G401.6 (cell line): ENCODE measurements around the gene GLI3.

Experiments used
- FAIRE-seq: peaks from 2 replicates; lab custom pipeline; 2012; peaks lifted over from hg19 to GRCh38; lab: Jason Lieb, UNC

GLI3 gene

DNA sequence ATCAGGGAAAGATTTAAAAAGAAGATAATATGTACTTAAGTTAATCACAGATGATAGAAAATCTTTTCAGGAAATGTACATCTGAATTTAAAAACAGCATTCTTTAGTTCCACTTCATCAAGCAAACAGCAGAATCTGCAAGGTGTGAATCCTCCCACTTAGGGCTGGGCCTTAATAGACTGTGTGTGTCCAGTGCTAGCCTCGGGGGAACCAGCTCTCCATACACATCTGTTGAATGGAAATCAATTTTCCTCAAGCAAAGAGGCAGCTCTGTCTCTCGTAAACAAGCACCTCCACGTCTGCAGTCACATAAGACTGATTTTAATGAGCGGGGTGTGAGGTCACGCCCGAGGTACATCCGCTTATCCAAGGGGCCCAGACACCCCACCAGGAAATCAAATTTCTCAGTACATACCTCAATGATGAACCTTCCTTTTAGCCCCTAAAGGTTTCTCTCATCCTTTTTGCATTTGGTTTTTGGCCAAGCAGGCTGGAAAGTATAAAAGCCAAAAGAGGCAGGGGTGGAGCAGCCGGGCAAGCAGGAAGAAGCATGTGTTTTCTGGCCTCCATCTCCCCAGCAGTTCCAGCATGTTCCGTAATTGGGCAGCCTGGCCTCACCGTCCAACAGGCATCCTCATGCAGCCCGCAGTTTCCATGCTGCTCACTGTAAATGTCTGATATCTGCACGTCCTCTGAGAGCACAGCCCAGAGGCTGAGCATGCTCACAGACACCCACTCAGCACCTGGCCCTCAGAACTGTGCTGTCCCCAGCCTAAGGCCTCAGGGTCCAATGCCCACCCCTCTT, 131.3 kb downstream of the GLI3 start:
- FAIRE-seq: no peak

DNA sequence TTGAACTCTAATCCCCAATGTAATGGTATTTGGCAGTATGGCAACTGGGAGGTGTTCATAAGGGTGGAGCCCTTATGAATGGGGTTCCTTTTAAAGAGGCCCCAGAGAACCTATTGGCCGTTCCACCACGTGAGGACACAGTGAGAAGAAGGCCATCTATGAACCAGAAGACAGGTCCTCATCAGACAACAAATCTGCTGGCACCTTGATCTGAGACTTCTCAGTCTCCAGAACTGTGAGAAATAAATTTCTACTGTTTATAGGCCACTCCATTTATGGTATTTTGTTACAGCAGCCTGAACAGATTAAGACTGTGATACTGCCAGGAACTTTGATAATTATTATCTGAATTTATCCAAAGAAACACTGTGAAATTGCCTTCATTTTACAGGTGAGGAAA, 132.3 kb downstream of the GLI3 start:
- FAIRE-seq: no peak

DNA sequence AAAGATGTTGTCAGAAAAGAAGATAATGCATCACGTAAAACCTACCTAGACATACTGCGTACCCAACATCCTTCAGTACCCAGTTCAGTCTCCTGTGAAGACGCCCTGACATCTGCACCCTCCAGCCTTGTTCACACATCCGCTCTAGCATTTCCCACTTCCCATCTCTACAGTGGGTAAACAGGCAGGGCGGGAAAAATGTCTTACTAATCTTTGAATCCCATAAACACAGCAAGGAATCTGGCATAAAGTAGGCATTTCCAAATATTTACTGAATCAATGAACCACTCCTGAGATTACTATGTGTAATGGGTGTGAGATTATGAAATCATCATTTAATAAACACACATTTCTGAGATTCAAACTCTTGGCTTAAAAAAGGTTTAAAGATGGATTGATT, 132.8 kb downstream of the GLI3 start:
- FAIRE-seq: no peak

DNA sequence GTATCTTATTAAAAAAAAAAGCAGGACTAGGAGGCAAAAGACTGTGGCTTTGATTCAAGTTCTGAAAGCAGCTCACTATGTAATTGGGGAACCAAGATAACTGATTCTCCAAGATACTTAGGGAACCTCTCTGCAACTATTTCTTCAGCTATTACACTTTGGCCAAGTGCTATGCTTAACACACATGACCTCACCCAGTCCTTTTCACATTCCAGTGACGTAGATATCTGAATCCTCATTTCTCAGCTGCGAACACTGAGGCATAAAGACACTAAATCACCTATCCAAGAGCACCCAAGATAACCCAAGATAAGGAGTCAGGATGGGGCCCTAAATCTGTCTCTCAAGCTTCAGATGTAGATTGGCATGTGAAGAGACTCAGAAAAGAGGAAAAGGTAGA, 133.6 kb downstream of the GLI3 start:
- no peak for FAIRE-seq

DNA sequence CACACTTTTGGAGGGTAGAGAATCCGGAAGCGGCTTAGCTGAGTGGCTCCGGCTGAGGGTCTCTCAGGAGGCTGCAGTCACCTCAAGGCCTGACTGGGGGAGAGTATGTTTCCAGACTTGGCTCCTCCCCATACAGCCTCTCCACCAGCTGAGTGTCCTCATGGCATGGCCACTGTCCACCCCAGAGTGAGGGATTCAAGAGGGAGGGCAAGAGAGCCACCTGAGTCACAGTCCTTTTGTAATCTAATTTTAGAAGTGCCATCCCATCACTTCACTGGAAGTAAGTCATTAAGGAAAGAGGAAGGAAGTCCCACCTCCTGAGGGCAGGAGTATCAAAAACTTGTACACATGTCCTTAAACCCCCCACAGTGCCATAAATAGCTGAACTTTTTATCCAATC, 134.0 kb downstream of the GLI3 start:
- no peak for FAIRE-seq

DNA sequence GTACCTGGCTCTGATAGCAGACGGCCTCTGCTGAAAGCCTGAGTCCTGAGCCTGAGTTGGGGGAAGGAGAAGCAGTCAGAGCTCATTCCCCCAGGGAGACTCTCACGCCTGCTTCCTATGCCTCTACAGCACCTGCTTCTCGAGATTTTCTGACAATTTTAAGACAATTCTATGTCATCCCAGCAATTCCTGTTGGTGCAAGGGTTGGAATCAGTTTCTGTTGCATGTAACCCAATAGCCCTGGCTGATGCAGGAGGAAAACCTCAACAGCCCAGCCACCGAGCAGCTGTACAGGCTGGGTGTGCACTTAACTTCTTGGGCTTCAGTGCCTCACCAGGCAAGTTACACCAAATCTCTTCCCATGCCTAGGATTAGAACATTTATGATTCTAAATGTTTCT, 134.7 kb downstream of the GLI3 start:
- no peak for FAIRE-seq

DNA sequence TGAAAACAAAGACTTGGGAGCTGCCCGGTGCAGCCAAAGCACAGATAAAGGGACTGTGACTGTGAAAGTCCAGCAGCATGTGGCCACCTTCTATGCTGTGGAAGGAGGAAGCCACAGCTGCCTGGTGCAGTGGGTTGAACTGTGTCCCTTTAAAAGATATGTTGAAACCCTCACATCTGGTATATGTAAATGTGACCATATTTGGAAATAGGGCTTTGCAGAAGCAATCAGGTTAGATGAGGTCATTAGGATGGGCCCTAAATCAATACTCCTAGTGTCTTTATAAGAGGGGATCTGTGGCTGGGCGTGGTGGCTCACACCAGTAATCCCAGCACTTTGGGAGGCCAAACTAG, 136.9 kb downstream of the GLI3 start:
- no peak for FAIRE-seq

DNA sequence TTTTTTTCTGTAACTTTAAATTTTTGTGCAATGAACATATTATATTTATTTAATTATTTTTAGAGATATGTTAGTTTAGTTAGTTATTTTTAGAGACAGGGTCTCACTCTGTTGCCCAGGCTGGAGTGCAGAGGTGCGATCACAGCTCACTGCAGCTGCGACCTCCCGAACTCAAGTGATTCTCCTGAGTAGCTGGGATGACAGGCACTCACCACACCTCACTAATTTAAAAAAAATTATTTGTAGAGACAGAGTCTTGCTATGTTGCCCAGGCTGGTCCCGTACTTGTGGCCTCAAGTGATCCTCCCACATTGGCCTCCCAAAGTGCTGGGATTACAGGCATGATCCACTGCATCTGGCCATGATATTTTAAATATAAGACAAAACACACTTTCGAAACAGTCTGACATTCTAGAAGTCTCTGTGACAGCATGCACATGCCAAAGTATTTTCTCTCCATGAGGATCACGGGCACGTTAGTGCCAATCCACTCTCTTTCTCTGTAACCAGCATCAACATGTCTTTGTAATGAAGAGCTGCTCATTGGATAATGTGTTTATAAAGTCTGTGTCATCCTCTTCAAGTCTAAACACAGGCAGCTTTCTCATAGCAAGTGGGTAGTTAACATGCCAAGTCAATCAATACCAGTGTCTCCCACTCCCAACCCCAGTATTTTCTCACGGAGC, 137.4 kb downstream of the GLI3 start:
- no peak for FAIRE-seq

DNA sequence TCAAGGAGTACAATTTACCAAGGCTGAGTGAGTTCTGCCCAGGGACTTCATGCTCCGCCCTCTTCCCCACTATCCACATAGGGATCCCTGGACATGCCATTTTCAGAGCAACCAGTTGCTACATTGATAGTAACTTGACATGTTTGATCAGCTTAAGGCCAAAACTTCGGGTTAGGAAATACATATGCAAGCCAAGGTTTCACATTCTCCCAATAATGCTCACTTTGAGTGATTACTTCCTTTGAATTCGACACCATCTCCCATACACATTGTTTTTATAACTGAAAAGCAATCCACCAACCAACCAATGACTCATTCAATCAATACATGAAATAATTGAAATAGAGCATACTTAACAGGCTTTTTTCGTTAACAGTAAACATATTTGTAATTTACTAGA, 137.9 kb downstream of the GLI3 start:
- no peak for FAIRE-seq

DNA sequence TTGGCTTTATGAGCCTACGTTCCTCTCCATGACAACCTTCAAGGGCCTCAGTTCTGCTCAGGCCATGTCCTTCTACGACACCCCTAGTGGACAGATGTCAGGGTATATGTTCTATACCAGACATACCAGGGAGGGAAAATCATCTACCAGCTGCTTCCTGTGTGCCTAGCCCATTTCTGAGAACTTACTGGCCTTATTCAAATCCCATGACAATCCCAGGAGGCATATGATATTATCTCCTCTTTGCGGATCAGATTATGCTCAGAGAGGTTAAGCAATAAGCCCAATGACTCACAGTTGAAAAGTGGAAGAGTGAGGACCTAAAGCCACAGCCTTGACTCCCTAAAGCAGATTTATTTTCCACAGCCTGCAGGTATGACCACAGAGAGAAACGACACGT, 139.3 kb downstream of the GLI3 start:
- FAIRE-seq: no peak

DNA sequence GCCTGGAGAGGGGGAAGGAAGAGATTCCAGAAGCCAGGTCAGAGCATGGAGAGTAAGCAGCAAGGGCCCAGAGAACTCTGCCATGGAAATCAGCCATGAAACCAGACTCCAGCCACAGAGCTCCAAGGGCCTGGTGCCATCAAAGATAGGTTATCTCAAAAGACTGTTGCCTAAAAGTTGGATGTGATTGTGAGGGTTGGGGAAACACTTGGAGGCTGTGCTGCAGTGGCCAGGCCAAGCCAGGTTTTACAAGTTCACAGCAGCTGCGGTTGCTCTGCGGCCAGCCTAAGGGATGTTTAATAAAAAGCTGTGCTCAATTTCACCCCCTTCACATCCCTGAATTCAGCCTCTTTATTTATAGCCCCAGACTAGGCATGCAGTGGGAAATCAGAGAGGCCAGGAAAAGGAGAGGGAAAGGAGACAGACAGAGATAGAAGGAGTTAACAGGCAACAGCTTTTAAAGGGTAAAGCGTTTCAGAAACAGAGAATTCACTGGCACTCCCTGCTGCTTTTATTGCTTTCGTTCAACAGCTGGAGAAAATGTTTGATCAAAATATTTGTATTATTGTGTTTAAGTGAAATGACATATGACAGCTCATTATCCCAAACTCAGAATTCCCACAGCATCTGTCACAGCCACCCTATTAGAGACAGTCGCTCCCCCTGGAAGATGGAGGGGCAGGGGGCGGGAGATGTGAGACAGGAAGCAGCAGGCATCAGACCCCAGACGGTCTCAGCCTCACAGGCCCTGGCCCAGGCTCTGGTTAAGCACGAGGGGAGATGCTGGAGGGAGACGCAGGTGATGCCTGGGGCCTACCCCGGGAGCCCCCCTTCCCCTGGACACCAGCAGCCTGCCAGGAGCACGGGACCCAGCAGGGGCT, 140.1 kb downstream of the GLI3 start:
- FAIRE-seq: no peak

DNA sequence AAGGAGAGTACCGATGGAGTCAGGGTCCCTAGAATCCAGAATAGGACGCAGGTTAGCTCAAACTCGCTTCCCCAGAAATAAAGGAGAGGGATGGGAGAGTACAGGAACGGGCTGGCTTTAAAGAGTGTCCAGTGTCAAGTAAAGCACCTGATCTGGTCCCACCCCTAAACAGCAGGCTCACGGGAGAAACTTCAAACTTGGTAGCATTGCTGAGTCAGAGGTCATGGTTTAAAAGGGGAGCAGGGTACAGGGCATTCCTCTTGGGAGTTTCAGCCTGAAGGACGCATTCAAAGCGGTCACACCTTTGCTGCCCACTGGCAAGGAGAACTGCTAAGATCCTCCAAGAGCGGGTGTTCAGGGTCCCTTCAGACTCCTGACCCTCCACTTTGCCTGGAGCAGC, 140.7 kb downstream of the GLI3 start:
- no peak for FAIRE-seq

DNA sequence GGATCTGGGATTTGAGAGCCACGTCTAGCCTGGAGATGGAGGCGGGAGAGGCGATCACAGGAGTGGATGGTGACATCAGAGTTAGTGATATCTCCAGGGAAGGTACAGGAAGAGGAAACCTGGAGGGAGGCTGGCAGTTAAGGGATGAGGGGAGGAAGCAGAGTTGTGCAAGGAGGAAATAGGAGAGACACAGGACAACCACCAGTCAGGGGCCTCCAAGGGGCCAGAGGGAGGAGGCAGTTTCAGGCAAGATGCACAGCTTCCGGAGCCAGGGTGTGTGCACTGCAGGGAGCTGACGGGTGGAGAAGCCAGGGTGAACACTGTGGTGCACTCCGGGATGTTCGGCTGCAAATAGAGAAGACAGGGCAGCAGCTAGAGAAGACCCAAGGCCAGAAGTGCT, 141.2 kb downstream of the GLI3 start:
- no peak for FAIRE-seq

DNA sequence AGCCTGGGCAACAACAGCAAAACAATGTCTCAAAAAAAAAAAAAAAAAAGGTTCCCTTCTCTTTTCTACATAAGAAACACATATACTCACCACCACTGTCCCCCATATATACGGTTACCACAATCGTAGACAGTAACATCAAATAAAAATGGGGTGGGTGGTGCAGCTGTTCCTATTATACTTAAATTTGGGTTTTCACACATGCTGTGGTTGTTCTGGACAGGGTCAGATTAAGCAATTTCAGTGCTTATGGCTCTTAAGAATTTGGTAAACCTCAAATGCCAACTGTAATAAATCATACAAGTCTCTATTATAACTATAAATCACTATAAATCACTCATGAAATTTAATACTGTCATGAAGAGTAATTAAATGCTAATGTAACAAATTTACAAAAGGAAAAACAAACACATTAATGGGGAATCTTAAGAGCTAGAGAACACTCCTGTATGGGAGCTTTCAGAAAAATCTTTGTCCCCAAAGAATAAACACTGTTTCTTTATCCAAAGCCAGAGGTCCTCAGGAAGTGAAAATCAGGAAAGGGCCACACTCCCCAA, 143.6 kb downstream of the GLI3 start:
- FAIRE-seq: no peak

DNA sequence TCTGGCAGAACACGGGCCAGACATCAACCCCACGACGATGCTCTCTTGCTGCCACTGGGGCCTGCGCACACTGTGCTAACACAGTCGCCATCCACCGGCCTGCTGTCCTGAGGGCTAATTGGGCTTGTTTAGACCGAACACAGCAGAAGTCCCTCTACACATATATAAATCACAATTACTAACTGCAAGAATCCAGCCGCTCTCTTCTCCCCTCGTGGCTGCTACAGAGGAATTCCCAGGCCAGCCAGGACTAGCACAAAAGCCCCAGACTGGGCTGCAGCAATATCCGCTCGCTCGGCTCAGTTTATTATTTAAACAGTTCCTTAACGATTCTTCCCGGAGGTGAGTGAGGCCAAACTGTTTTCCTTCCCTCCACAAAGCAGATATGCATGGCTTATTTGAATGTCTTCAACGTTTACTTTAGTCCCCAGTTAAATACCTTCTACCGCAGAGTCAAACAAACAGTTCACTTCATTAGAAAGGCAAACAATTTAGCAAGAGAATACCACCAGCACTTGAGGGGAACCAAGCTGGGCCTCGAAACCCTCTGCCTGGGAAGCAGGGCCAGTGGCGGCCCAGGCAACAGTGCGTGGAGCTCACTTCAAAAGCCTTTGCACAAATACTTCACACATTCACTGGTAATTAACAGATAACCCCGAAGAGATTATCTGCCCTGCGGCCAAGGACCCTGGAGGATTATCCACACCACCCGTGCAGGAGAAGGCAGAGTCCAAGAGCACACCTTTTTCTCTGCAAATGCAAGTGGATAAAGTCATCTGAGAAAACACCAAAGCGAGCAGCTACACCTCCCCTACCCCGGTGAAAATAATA, 145.3 kb downstream of the GLI3 start:
- no peak for FAIRE-seq

DNA sequence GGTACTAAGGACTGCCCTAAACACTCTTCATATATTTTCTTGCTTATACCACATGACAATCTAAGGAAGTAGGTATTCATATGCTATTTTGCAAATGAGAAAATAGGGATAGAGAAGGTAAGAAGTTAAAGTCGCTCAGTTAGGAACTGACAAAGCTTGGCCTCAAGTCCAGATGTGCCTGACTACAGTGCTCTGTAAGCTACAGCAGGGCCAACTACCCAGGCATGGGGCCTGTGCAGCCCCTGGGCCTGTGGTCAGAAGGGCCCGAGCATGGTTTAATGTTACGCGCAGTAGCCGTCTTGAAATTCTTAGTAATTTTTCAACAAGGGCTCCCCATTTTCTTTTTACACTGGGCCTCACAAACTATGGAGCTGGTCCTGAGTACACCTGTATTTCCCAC, 146.2 kb downstream of the GLI3 start:
- no peak for FAIRE-seq

DNA sequence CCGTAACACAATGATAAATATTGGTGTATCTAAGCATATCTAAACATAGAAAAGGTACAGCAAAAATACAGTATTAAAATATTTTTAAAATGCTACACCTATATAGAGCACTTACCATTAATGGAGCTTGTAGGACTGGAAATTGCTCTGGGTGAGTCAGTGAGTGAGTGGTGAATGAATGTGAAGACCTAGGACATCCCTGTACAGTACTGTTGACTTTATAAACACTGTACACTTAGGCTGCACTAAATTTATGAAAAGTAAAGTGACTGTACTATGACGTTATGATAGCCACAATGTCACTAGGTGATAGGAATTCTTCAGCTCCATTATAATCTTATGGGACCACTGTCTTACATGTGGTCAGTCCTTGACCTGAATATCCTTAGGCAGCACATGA, 147.0 kb downstream of the GLI3 start:
- no peak for FAIRE-seq

DNA sequence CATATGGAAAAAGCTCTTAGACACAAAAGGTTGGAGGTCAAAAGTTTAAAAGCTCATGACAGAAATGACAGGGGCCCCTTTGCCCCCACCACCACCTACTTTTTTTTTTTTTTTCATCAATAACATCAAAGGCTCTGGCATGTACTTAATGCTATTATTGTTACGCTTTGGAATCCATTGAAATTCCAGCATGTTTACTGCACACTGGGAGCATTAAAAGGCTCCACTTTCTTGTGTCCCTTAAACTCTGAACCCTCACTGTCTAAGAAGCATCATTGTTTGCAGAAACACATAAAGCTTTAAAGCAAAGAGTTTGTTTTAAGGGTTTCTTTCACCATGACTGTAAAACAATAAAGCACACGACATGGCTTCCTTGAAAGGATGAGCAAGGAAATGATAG, 149.4 kb downstream of the GLI3 start:
- no peak for FAIRE-seq

DNA sequence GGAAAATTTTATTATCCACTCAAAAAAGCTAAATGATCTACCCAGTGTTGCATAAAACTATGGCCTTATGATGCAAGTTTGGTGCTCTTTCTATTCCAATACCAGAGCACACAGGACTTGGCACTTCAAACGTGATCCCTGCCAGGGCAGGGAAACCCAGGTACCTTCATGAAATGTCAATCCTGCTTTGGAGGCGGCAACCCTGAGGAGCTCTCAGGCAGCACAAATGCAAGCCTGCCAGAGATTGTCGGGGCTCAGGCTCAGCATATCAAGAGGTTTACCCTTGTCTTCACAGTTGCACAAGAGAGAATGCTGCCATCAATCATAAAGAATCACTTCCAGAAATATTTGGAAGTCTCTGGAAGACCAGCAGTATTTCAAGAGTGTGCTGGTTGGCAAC, 151.5 kb downstream of the GLI3 start:
- FAIRE-seq: no peak

DNA sequence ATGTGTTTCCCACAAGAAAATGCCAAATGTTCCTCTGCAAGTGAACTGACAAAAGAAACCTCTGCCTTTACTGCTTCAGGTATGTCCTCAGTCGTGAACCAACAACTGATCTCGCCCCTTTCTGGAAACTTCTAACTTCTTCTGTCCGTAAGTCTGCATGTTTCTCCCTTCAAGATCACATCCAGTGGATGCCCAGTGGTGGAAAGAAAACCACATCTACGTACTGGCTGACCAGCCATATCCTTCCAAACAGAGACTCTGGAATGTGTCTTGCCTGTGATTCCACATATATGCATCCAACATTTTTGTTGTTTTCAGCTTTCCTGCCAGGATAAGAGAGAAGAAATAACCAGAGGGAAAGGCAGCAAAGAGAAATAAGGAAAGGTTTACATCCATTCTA, 152.7 kb downstream of the GLI3 start:
- no peak for FAIRE-seq

DNA sequence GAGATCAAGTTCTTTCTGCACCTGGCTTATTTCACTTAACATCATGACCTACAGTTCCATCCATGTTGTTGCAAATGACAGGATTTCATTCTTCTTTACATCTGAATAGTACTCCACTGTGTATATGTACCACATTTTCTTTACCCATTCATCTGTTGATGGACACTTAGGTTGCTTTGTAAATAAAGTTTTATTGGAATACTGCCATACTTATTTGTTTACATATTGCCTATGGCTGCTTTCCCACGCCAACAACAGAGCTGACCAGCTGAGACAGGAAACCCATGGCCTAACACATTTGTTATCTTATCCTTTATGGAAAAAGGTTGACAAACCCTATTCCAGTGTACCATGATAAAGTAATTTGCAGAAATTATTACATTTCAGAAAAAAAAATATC, 153.7 kb downstream of the GLI3 start:
- FAIRE-seq: no peak

DNA sequence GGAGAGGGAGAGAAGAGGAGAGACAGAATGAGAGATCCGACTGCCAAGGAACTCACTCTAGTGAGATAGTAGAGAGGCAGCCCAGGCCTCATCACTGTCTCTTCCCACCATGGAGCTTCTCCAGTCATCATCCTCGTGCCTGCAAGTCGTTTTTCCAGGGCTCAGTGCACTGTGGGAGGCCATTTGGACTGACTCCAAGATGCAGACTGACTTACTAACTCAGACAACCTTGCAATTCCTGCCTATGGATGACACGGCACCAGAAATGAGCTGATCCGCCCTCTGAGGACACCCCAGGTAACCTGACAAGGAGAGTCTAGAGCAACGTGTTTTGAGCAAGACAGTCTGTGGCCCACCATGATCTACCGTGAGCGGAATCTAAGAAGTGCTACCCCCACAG, 154.9 kb downstream of the GLI3 start:
- no peak for FAIRE-seq
